GM19023 (cell line): ENCODE measurements around the gene TTBK2.
"Not testable (repeated sequence)": the region's sequence is repeated elsewhere in the genome, so short reads cannot be mapped to it uniquely, and the experiment has no call there.

Experiments
- ATAC-seq: cut with Tn5 transposase; IDR thresholded peaks from one replicate; pipeline ENCODE4 v1.9.1; 2021; ENCODE audit warnings: mild to moderate bottlenecking, moderate library complexity; ENCODE audit not compliant: unreplicated experiment

Gene TTBK2

GRCh38 chr15:42920519-42921341, at the start of gene TTBK2:
TSS of gene TTBK2 (minus strand) at chr15:42920778. CDS start at chr15:42878617, 42,161 bp downstream.
- ATAC-seq: peak; percentile 94

GRCh38 chr15:42964476-42964875, 43.9 kb upstream of the TTBK2 start:
- no peak for ATAC-seq

DNA sequence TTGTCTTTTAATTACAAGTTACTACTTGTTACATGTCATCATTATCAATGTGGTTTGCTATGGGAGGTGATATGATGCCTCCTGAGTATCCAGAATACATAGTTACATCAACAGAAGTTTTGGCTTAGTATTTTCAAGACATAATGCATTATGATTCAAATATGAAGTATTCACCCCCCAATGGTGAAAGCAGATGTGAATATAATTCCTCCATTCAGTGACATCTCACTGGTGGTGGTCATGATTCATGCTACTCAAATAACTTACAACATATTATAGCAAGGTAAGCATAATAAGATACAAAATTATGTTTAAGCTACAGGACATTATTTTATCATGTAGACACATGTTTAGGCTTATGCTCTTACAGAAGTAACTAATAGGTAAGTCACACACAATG, 34.9 kb upstream of the TTBK2 start:
- no peak for ATAC-seq

DNA sequence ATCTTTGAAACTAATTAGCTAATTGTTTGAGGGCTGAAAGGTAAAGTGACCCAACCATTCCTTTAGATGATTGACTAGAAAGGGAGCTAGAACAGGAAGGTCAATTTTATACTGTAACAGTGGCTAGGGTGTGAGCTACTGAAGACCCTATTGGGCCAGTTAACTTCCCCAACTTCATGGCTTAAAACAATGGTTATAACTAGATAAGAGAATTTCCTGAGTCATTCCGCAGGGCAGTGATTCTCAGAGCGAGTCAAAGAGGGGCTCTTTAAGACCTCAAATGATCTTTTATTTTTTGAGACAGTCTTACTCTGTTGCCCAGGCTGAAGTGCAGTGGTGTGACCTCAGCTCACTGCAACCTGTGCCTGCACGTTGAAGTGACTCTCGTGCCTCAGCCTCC, 33.7 kb upstream of the TTBK2 start:
- ATAC-seq: no peak

DNA sequence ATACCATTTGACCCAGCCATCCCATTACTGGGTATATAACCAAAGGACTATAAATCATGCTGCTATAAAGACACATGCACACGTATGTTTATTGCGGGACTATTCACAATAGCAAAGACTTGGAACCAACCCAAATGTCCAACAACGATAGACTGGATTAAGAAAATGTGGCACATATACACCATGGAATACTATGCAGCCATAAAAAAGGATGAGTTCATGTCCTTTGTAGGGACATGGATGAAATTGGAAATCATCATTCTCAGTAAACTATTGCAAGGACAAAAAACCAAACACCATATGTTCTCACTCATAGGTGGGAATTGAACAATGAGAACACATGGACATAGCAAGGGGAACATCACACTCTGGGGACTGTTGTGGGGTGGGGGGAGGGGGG, 28.3 kb upstream of the TTBK2 start:
- not testable (repeated sequence) for ATAC-seq

GRCh38 chr15:42940527-42940926, 19.9 kb upstream of the TTBK2 start:
- ATAC-seq: no peak

DNA sequence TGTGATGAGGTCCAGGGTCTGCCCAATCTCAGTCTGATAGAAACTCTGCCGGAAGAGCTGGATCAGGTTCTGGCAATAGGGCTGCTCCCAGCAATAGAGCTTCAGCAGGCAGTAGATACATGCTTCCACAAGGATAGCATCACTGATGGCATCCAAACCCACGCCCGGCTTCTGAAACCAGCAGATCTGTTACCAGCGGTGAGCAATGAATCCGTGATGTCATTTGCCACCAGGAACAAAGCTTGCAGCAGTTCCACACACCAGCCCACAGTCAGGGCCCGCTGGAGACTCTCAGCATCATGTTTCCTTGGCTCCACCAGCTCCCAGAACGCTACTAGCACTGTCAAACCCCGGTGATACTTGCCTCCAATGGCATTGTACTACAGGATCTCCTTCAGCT, 19.3 kb upstream of the TTBK2 start:
- no peak for ATAC-seq

DNA sequence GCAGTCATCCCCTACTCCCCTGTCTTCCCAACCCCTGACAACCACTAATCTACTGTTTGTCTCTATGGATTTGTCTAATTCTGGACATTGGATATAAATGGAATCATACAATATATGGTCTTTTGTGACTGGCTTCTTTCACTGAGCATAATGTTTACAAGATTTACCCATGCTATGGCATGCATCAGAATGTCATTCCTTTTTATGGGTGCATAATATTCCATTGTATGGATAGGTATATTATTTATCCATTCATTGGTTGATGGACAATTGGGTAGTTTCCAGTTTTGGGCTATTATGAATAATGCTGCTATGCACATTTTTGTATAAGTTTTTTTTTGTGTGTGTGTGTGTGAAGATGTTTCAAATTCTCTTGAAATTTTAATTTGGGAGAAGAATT, 16.6 kb upstream of the TTBK2 start:
- ATAC-seq: no peak

DNA sequence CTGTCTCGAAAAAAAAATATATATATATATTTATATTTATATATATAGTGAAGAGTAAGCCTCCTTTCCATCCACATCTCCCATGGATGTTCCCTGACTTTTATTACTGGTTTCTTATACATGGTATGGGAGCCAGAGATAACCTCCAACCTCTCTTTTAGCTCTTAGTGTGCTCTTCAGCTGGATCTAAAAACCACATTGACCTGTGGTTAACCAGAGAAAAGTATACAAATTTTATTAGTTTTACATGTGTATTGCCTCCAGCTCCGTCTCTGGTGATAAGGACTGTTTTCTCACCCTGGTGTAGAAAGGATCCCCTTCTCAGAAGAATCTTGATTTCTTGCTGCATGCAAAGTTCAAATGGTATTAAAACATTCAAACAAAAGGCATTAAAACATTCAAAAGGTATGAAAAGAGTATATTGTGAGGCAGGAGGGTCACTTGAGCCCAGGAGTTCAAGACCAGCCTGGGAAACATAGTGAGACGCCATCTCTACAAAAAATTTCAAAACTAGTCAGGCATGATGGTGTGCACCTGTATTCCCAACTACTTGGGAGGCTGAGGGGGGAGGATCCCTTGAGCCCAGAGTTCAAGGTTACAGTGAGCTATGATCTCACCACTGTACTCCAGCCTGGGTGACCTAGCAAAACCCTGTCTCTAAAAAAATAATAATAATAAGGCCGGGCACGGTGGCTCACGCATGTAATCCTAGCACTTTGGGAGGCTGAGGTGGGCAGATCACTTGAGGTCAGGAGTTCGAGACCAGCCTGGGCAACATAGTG, 13.5 kb upstream of the TTBK2 start:
- ATAC-seq: no peak

DNA sequence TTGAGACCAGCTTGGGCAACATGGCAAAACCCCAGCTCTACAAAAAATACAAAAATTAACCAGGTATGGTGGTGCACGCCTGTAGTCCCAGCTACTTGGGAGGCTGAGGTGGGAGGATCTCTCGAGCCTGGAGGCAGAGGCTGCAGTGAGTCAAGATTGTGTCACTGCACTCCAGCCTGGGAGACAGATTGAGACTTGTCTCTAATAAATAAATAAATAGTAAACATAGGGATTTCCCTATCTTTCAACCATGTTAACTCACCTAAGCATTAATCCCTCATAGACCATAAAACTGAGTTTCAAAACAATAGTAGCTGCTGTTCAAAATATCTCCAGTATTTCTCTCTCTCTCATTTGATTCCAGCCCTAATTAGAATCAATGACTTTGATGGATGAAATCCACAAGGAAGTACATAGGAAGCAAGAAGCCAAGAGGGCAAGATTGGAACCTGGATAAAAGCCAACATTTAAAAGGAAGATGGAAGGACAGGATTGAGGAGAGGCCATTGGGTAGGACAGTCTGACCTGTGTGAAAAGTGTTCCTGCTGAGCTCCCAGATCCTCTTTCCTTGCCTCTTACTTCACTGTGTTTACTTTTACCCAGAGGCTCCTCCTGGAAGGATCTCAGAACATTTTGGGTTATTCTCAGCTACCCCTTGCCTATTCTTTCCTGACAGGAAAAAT, 12.4 kb upstream of the TTBK2 start:
- no peak for ATAC-seq

DNA sequence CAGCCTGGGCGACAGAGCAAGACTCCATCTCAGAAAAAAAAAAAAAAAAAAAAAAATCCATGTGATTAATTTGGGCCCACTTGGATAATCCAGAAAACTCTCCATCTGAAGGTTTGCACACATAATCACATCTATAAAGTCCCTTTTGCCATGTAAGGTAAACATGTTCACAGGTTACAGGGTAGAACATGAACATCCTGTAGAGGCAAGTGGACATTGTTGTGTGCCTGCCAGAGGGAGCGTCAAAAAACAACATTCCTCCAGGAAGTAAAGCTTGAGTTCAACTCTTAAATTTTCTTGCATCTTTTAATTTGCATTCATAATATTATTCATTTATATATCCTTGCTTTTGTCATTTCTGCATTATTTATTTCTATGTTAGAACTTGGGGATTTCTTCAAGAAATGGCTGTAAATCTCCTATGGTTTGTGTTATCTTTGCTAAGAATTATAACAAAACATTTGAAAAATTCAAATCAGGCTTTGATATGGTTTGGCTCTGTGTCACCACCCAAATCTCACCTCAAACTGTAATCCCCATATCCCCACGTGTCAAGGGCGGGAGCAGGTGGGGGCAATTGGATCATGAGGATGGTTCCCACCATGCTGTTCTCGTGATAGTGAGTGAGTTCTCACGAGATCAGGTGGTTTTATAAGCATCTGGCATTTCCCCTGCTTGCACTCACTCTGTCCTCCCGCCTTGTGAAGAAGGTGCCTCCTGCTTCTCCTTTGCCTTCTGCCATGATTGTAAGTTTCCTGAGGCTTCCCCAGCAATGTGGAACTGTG, 11.3 kb upstream of the TTBK2 start:
- ATAC-seq: no peak

- no peak for ATAC-seq
These were observed 8.8 kb upstream of the TTBK2 start for GRCh38 chr15:42929306-42929848.

- peak; percentile 1 for ATAC-seq
These were observed 759 bp upstream of the TTBK2 start for GRCh38 chr15:42921342-42921731.

- no peak for ATAC-seq
These were observed 619 bp downstream of the TTBK2 start for GRCh38 chr15:42919799-42920518.

- no peak for ATAC-seq
These were observed 1.3 kb downstream of the TTBK2 start for GRCh38 chr15:42919308-42919707.

GRCh38 chr15:42918047-42918446, 2.5 kb downstream of the TTBK2 start:
- ATAC-seq: no peak

- no peak for ATAC-seq
These were observed 4.8 kb downstream of the TTBK2 start for GRCh38 chr15:42915654-42916315.

- no peak for ATAC-seq
These were observed 5.7 kb downstream of the TTBK2 start for GRCh38 chr15:42914728-42915497.
